Liver (tissue), 9 donors: ENCODE data around the gene SH3PXD2B. TPM values are rescaled to one million over a fixed set of nuclear protein-coding genes. Genes with fewer than 3 reads are reported as not detected.
"Not testable (repeated sequence)": the region's sequence is repeated elsewhere in the genome, so short reads cannot be mapped to it uniquely, and the experiment has no call there.

Experiments
- DNase-seq: peaks from one replicate; pipeline ENCODE4 v3.0.0-alpha.2; 2017; ENCODE audit warnings: low spot score
- H3K27ac ChIP-seq, 2 donors: one replicate each; pipeline ENCODE4 v1.7.0; 2013; ENCODE audit warnings: inconsistent platforms in 2 of 2, low read length in 2 of 2, control low read depth in 1 of 2, low read depth in 1 of 2, mild to moderate bottlenecking in 1 of 2
- H3K27me3 ChIP-seq, 4 donors: one replicate each; pipeline versions ENCODE4 v1.6.1 to v1.7.0; 2013; ENCODE audit warnings: low read length in 3 of 4, inconsistent platforms in 1 of 4, mild to moderate bottlenecking in 1 of 4, moderate library complexity in 1 of 4; ENCODE audit not compliant: control insufficient read depth in 4 of 4, insufficient read depth in 4 of 4
- H3K36me3 ChIP-seq, 4 donors: one replicate each; pipeline versions ENCODE4 v1.6.1 to v1.7.0; 2013; ENCODE audit warnings: low read length in 3 of 4, mild to moderate bottlenecking in 3 of 4, low read depth in 1 of 4, moderate library complexity in 1 of 4; ENCODE audit not compliant: control insufficient read depth in 4 of 4, insufficient read depth in 3 of 4
- H3K4me1 ChIP-seq, 4 donors: one replicate each; pipeline versions ENCODE4 v1.6.1 to v1.7.0; 2013; ENCODE audit warnings: low read length in 3 of 4, mild to moderate bottlenecking in 3 of 4, moderate library complexity in 1 of 4; ENCODE audit not compliant: control insufficient read depth in 4 of 4, insufficient read depth in 4 of 4
- H3K4me3 ChIP-seq, 3 donors: one replicate each; pipeline versions ENCODE4 v1.6.1 to v1.7.0; 2013; ENCODE audit warnings: low read length in 3 of 3, control low read depth in 1 of 3, low read depth in 1 of 3, mild to moderate bottlenecking in 1 of 3
- H3K9ac ChIP-seq, 2 donors: one replicate each; pipeline ENCODE4 v1.7.0; 2013; ENCODE audit warnings: low read length in 2 of 2, mild to moderate bottlenecking in 2 of 2, moderate library complexity in 2 of 2, control low read depth in 1 of 2, low read depth in 1 of 2
- H3K9me3 ChIP-seq, 4 donors: one replicate each; pipeline versions ENCODE4 v1.6.1 to v1.7.0; 2013; ENCODE audit warnings: low read length in 3 of 4; ENCODE audit not compliant: control insufficient read depth in 4 of 4
- ATF3 ChIP-seq: IDR thresholded peaks from 2 replicates; pipeline ENCODE4 v1.6.1; 2016; ENCODE audit warnings: antibody characterized with exemption
- CTCF ChIP-seq: fragments of 150-350 bp; IDR thresholded peaks from 2 replicates; pipeline ENCODE4 v1.5.1; 2017; ENCODE audit warnings: improper control_type of control experiment, low read depth, low read length; ENCODE audit not compliant: missing input control
- EGR1 ChIP-seq, 2 donors: IDR thresholded peaks; 2 replicates each; pipeline ENCODE4 v1.6.1; 2016 to 2018; ENCODE audit warnings: antibody characterized with exemption in 2 of 2, low read depth in 2 of 2
- GABPA ChIP-seq, 2 donors: IDR thresholded peaks in 1 of 2; conservative IDR thresholded peaks in 1 of 2; 2 replicates each; pipeline ENCODE4 v1.6.1; 2016; ENCODE audit warnings: antibody characterized with exemption in 2 of 2, mild to moderate bottlenecking in 1 of 2, moderate library complexity in 1 of 2
- HNF4A ChIP-seq, 2 donors: conservative IDR thresholded peaks; 2 replicates each; pipeline ENCODE4 v1.6.1; 2016; ENCODE audit warnings: antibody characterized with exemption in 2 of 2, mild to moderate bottlenecking in 2 of 2
- HNF4G ChIP-seq: IDR thresholded peaks from 2 replicates; pipeline ENCODE4 v1.6.1; 2016; ENCODE audit warnings: antibody characterized with exemption
- JUND ChIP-seq, 2 donors: IDR thresholded peaks; 2 replicates each; pipeline ENCODE4 v1.6.1; 2016; ENCODE audit warnings: antibody characterized with exemption in 2 of 2
- NR2F2 ChIP-seq: IDR thresholded peaks from 2 replicates; pipeline ENCODE4 v1.6.1; 2016; ENCODE audit warnings: antibody characterized with exemption
- RAD21 ChIP-seq, 2 donors: IDR thresholded peaks; 2 replicates each; pipeline ENCODE4 v1.6.1; 2016; ENCODE audit warnings: antibody characterized with exemption in 2 of 2, mild to moderate bottlenecking in 2 of 2
- RXRA ChIP-seq, 2 donors: IDR thresholded peaks; 2 replicates each; pipeline ENCODE4 v1.6.1; 2017 to 2018; ENCODE audit warnings: antibody characterized with exemption in 2 of 2, mild to moderate bottlenecking in 1 of 2
- TAF1 ChIP-seq: conservative IDR thresholded peaks from 2 replicates; pipeline ENCODE4 v1.6.1; 2016; ENCODE audit warnings: antibody characterized with exemption, mild to moderate bottlenecking
- YY1 ChIP-seq: IDR thresholded peaks from 2 replicates; pipeline ENCODE4 v1.6.1; 2016; ENCODE audit warnings: antibody characterized with exemption, mild to moderate bottlenecking
- ZBTB33 ChIP-seq: IDR thresholded peaks from 2 replicates; pipeline ENCODE4 v1.6.1; 2016; ENCODE audit warnings: antibody characterized with exemption
- WGBS: extraction: QIAGEN DNeasy Blood & Tissue Kit; methylation state at CpG from one replicate; pipeline ENCODE4 v1.1.7; 2013; 5-methylcytosine and 5-hydroxymethylcytosine counted together
- polyA plus RNA-seq, 2 donors: library from polyadenylated mRNA; stranded (reverse) in 1 of 2; unstranded in 1 of 2; fragments of 200-250 nt in 1 of 2; fragments of >200 nt in 1 of 2; fragmentation: Nextera tagmentation in 1 of 2; extraction: Ambion mirVana in 1 of 2; gene quantifications; one replicate each; pipeline versions ENCODE4 v1.2.1 to v1.2.3, GENCODE V29; 2013 to 2015
- total RNA-seq, 2 donors: library from RNA; depleted of rRNA; stranded (reverse); fragments of >200 nt; gene quantifications; one replicate each; pipeline ENCODE4 v1.2.3, GENCODE V29; 2014
- TF ChIP-seq, protein P1 (sequence below): IDR thresholded peaks from 2 replicates; pipeline ENCODE4 v1.6.1; 2016; ENCODE audit warnings: antibody characterized with exemption, mild to moderate bottlenecking
- donor health status: healthy.
- donor health status: healthy.
- donor health status: healthy.
- donor health status: healthy.
- donor health status: healthy.

Gene SH3PXD2B
- total and polyA plus RNA-seq, 4 donors = 1.1 to 3.3 (median 2.2) TPM

DNA sequence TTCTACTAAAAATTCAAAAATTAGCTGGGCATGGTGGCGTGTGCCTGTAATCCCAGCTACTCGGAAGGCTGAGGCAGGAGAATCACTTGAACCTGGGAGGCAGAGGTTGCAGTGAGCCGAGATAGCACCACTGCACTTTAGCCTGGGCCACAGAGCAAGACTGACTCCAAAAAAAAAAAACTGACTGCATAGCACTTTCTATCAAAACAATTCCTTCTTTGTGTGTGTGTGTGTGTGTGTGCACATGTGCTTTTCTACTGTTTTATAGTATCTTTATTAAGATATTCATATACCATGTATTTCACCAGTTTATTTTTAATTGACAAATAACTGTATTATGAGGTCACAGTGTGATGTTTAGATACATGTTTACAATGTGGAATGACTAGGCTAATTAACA is 167.2 kb downstream of the SH3PXD2B start:
- not testable (repeated sequence) for H3K36me3 ChIP-seq, DNase-seq, H3K9ac ChIP-seq, H3K9me3 ChIP-seq, H3K27ac ChIP-seq, H3K27me3 ChIP-seq, H3K4me3 ChIP-seq
- WGBS = 78% methylated on average over 3 of the region's 3 CpGs
- peaks cover 0 to 11% (median 11%) of the 10 kb centered on the region in 4 donors for H3K4me1 ChIP-seq

DNA sequence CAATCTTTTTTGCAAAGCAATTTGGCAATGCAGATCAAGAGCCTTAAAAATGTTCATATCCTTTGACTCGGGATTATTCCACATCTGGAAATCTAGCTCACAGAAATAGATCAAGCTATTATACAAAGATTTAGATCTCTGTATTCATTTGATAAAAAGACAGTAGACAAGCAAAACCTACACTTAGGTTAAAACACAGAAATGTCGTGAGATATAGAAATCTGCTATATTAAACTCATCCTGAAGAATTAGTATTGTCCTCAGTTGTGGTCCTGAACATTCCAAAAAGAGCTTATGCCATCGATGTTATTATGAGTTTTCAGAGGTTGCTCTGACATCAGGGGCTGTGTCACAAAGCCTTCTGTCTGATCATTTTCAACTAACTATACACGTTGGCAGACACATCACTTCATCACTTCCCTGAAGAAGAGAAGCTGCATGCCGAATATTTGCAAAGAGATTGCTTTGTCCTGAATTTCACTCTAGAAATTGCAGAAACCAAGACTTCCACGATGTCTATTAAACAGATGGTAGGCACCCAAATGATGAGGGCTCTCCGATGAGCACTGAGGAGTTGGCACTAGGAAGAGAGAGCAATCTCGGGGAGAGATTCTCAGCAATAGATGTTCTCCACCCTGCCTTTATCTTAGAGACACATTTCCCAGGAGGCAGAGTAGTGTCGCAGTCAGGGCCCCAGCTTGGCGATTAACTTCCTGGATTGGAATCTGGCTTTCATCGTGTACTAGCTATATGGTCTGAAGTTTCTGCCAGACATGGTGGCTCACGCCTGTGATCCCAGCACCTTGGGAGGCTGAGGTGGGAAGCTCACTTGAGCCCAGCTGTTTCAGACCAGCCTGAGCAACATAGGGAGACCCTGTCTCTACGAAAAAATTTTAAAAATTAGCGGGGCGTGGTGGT is 168.8 kb downstream of the SH3PXD2B start:
- H3K9ac ChIP-seq = no peak overlapping the region
- 78% methylated on average over 15 of the region's 15 CpGs for WGBS
- H3K27me3 ChIP-seq = no peaks in the 10 kb centered on the region
- DNase-seq = no peak
- H3K36me3 ChIP-seq = no peaks in the 10 kb centered on the region
- H3K4me1 ChIP-seq = peaks cover 1 to 20% (median 14%) of the 10 kb centered on the region in 4 donors
- H3K4me3 ChIP-seq = no peak overlapping the region
- no peak overlapping the region for H3K27ac ChIP-seq
- H3K9me3 ChIP-seq = no peaks in the 10 kb centered on the region
- TF ChIP-seq EGR1 (IDR thresholded peaks at IDR 0.05; ENCODE audit: low read depth in 2 of 2) (no peak), HNF4A (conservative IDR thresholded peaks at IDR 0.05) (no peak), YY1 (no peak), TAF1 (no peak), RXRA (IDR thresholded peaks at IDR 0.05) (no peak), HNF4G (no peak), GABPA (IDR thresholded peaks at IDR 0.05 in 1 of 2, conservative IDR thresholded peaks at IDR 0.05 in 1 of 2) (no peak), ATF3 (no peak), ZBTB33 (no peak), RAD21 (IDR thresholded peaks at IDR 0.05) (no peak), NR2F2 (no peak), CTCF (no peak), JUND (IDR thresholded peaks at IDR 0.05) (no peak)
- TF ChIP-seq, protein P1, sequence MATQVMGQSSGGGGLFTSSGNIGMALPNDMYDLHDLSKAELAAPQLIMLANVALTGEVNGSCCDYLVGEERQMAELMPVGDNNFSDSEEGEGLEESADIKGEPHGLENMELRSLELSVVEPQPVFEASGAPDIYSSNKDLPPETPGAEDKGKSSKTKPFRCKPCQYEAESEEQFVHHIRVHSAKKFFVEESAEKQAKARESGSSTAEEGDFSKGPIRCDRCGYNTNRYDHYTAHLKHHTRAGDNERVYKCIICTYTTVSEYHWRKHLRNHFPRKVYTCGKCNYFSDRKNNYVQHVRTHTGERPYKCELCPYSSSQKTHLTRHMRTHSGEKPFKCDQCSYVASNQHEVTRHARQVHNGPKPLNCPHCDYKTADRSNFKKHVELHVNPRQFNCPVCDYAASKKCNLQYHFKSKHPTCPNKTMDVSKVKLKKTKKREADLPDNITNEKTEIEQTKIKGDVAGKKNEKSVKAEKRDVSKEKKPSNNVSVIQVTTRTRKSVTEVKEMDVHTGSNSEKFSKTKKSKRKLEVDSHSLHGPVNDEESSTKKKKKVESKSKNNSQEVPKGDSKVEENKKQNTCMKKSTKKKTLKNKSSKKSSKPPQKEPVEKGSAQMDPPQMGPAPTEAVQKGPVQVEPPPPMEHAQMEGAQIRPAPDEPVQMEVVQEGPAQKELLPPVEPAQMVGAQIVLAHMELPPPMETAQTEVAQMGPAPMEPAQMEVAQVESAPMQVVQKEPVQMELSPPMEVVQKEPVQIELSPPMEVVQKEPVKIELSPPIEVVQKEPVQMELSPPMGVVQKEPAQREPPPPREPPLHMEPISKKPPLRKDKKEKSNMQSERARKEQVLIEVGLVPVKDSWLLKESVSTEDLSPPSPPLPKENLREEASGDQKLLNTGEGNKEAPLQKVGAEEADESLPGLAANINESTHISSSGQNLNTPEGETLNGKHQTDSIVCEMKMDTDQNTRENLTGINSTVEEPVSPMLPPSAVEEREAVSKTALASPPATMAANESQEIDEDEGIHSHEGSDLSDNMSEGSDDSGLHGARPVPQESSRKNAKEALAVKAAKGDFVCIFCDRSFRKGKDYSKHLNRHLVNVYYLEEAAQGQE = no peak
